ENCODE measurements around the gene MGLL.

- no peak for TF ChIP-seq MAX (CRISPR knock-in tag; IDR thresholded peaks at IDR 0.05)
- TF ChIP-seq CTCF (IDR thresholded peaks at IDR 0.05): no peak
- TF ChIP-seq CREB1 (CRISPR knock-in tag; IDR thresholded peaks at IDR 0.05): no peak
- no peak for TF ChIP-seq NR3C1 (CRISPR knock-in tag; conservative IDR thresholded peaks at IDR 0.05; ENCODE audit: low read depth)
- TF ChIP-seq ATF3 (CRISPR knock-in tag; conservative IDR thresholded peaks at IDR 0.05): no peak
- no peak for TF ChIP-seq AFF4 (CRISPR knock-in tag; IDR thresholded peaks at IDR 0.05; ENCODE audit: borderline replicate concordance)
- no peak for TF ChIP-seq FOXJ3 (CRISPR knock-in tag; IDR thresholded peaks at IDR 0.05; ENCODE audit: borderline replicate concordance)
- no peak for TF ChIP-seq SP1 (CRISPR knock-in tag; conservative IDR thresholded peaks at IDR 0.05)
- no peak for TF ChIP-seq ZNF281 (CRISPR knock-in tag; IDR thresholded peaks at IDR 0.05)
These were observed 130.3 kb downstream of the MGLL start for GRCh38 chr3:127691974-127692373.
